Lung (tissue), 12 donors: ENCODE measurements around the gene MICALL1. TPM values are rescaled to one million over a fixed set of nuclear protein-coding genes. Genes with fewer than 3 reads are reported as not detected.
"Not testable (repeated sequence)": the region's sequence is repeated elsewhere in the genome, so short reads cannot be mapped to it uniquely, and the experiment has no call there.

ENCODE experiments used
- ATAC-seq: fragments of 200-7000 bp; cut with Tn5 transposase; one replicate; pipeline ENCODE4 v1.9.1; 2020; ENCODE audit warnings: moderate number of reproducible peaks; ENCODE audit not compliant: insufficient read depth, low FRiP score
- DNase-seq, 3 donors: peaks; one replicate each; pipeline ENCODE4 v3.0.0-alpha.2; 2013 to 2017
- H3K27ac ChIP-seq, 2 donors: one replicate each; pipeline ENCODE4 v1.5.1; 2013; ENCODE audit warnings: mild to moderate bottlenecking in 2 of 2, moderate library complexity in 2 of 2, control low read depth in 1 of 2, inconsistent platforms in 1 of 2, low read depth in 1 of 2, low read length in 1 of 2
- H3K27me3 ChIP-seq, 3 donors: one replicate each; pipeline ENCODE4 v1.5.1; 2013; ENCODE audit warnings: low read length in 2 of 3; ENCODE audit not compliant: control insufficient read depth in 3 of 3, insufficient read depth in 3 of 3
- H3K36me3 ChIP-seq, 4 donors: one replicate each; pipeline ENCODE4 v1.5.1; 2013; ENCODE audit warnings: low read length in 4 of 4, mild to moderate bottlenecking in 1 of 4, moderate library complexity in 1 of 4; ENCODE audit not compliant: control insufficient read depth in 4 of 4, insufficient read depth in 4 of 4
- H3K4me1 ChIP-seq, 5 donors: one replicate each; pipeline ENCODE4 v1.5.1; 2013; ENCODE audit warnings: low read length in 5 of 5, mild to moderate bottlenecking in 2 of 5, moderate library complexity in 1 of 5; ENCODE audit not compliant: control insufficient read depth in 5 of 5, insufficient read depth in 5 of 5
- H3K4me3 ChIP-seq: one replicate; pipeline ENCODE4 v1.5.1; 2013; ENCODE audit warnings: mild to moderate bottlenecking, control low read depth, moderate library complexity
- H3K9ac ChIP-seq, 2 donors: one replicate each; pipeline ENCODE4 v1.5.1; 2013; ENCODE audit warnings: low read length in 2 of 2, control low read depth in 1 of 2; ENCODE audit not compliant: insufficient read depth in 1 of 2
- H3K9me3 ChIP-seq, 4 donors: one replicate each; pipeline ENCODE4 v1.5.1; 2013; ENCODE audit warnings: low read length in 3 of 4, mild to moderate bottlenecking in 1 of 4, moderate library complexity in 1 of 4; ENCODE audit not compliant: control insufficient read depth in 4 of 4, insufficient read depth in 3 of 4
- WGBS, 2 donors: extraction: QIAGEN DNeasy Blood & Tissue Kit; methylation state at CpG; one replicate each; pipeline ENCODE4 v1.1.7; 2013; 5-methylcytosine and 5-hydroxymethylcytosine counted together
- polyA plus RNA-seq, 2 donors: library from polyadenylated mRNA; stranded (reverse); fragments of 200-250 nt; gene quantifications; one replicate each; pipeline ENCODE4 v1.2.1, GENCODE V29; 2013
- total RNA-seq, 2 donors: library from RNA; depleted of rRNA in 1 of 2; stranded (reverse); fragments of >200 nt in 1 of 2; gene quantifications; one replicate each; pipeline ENCODE4 v1.2.1, GENCODE V29; 2014 to 2021
- TF ChIP-seq, protein P1 (sequence below): IDR thresholded peaks from 2 replicates; pipeline ENCODE4 v1.5.1; 2012; ENCODE audit warnings: mild to moderate bottlenecking; ENCODE audit errors: control extremely low read depth, extremely low read depth
- donor health status: control.
- donor health status: control.
- donor health status: Bipolar disorder and iron deficiency.
- donor health status: healthy.
- donor health status: DM: yes; HTN: yes; CAD: no.

The MICALL1 gene
- total and polyA plus RNA-seq, 4 donors: 12.9 to 29.1 (median 17.5) TPM

DNA sequence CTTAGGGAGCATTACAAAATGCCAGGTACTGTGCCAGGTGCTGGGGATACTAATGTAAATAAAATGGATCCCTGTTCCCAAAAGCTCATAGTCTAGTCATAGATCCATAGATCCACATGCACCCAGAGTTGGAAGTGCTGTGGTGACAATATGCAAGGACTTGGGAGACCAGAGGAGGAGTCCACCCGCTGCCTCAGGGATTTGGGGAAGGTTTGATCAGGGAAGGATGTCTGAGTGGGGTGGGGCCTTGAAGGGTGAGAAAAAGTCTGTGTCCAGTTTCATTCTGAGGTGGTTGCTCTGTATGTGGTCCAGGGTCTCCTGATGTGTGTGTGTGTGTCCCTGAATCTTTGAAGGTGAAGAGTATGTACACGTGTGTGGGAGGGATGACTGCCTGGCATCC, 69.1 kb downstream of the MICALL1 start:
- H3K27ac ChIP-seq: no peak overlapping the region
- no peaks in the 10 kb centered on the region for H3K9me3 ChIP-seq
- WGBS, 2 donors: 93 to 94% methylated on average over 2 of the region's 2 CpGs
- TF ChIP-seq, protein P1, sequence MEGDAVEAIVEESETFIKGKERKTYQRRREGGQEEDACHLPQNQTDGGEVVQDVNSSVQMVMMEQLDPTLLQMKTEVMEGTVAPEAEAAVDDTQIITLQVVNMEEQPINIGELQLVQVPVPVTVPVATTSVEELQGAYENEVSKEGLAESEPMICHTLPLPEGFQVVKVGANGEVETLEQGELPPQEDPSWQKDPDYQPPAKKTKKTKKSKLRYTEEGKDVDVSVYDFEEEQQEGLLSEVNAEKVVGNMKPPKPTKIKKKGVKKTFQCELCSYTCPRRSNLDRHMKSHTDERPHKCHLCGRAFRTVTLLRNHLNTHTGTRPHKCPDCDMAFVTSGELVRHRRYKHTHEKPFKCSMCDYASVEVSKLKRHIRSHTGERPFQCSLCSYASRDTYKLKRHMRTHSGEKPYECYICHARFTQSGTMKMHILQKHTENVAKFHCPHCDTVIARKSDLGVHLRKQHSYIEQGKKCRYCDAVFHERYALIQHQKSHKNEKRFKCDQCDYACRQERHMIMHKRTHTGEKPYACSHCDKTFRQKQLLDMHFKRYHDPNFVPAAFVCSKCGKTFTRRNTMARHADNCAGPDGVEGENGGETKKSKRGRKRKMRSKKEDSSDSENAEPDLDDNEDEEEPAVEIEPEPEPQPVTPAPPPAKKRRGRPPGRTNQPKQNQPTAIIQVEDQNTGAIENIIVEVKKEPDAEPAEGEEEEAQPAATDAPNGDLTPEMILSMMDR: no peak
- H3K4me1 ChIP-seq: peaks cover 0 to 5% (median 0%) of the 10 kb centered on the region in 5 donors
- H3K27me3 ChIP-seq: no peaks in the 10 kb centered on the region
- no peak for DNase-seq
- no peak for ATAC-seq
- H3K36me3 ChIP-seq: peaks cover 0 to 14% (median 0%) of the 10 kb centered on the region in 4 donors
- no peak overlapping the region for H3K4me3 ChIP-seq
- H3K9ac ChIP-seq: no peak overlapping the region

GRCh38 chr22:37976022-37976421, 69.9 kb downstream of the MICALL1 start:
- 95 to 97% methylated on average over 8 of the region's 8 CpGs for WGBS, 2 donors

GRCh38 chr22:37976547-37976946, 70.5 kb downstream of the MICALL1 start:
- Histone ChIP-seq H3K4me3 (no peak overlapping the region), H3K27ac (no peak overlapping the region), H3K4me1 (peaks cover 0 to 5% (median 0%) of the 10 kb centered on the region in 5 donors), H3K27me3 (no peaks in the 10 kb centered on the region), H3K9me3 (no peaks in the 10 kb centered on the region), H3K9ac (no peak overlapping the region), H3K36me3 (peaks cover 0 to 17% (median 0%) of the 10 kb centered on the region in 4 donors)
- ATAC-seq (no peak), DNase-seq (no peak)
- TF ChIP-seq, protein P1: no peak
- 87 to 92% methylated on average over 4 of the region's 4 CpGs for WGBS, 2 donors

More at GRCh38 chr22:37976022-37976421, 69.9 kb downstream of the MICALL1 start:
- H3K9me3 ChIP-seq, ATAC-seq, DNase-seq, H3K4me1 ChIP-seq, H3K27me3 ChIP-seq, H3K27ac ChIP-seq, H3K9ac ChIP-seq, H3K4me3 ChIP-seq: not testable (repeated sequence)
- H3K36me3 ChIP-seq: peaks cover 0 to 17% (median 0%) of the 10 kb centered on the region in 4 donors

DNA sequence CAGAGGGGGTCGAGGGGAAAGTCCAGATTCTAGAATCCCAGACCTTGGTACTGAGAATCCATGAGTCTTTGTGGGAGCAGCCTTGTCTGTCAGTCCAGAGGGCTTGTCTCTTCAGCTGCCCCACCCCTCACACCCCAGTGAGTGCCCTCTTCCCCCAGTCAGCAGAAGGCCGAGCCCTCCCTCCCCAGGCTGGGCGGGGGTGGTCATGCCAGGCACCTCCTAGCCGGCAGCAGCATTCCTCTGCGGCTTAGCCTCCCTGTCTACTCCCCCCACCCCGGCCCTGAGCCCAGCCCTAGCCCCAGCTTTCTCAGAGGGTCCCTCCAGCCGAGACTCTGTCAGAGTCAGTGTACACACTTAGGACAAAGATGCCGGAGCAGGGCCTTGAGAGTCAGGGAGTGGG, 73.7 kb downstream of the MICALL1 start:
- Histone ChIP-seq H3K4me3 (no peak overlapping the region), H3K27ac (no peak overlapping the region), H3K9me3 (no peaks in the 10 kb centered on the region), H3K9ac (no peak overlapping the region), H3K4me1 (peaks cover 0 to 3% (median 0%) of the 10 kb centered on the region in 5 donors), H3K36me3 (peaks cover 0 to 12% (median 2%) of the 10 kb centered on the region in 4 donors), H3K27me3 (peaks cover 0 to 15% (median 5%) of the 10 kb centered on the region in 3 donors)
- WGBS, 2 donors: 81 to 94% methylated on average over 8 of the region's 8 CpGs
- ATAC-seq (no peak), DNase-seq (no peak)
- TF ChIP-seq, protein P1: no peak
